GM12878 (cell line): Measurements from ENCODE around the gene PPAT. TPM values are rescaled to one million over a fixed set of nuclear protein-coding genes. Genes with fewer than 3 reads are reported as not detected.
A peak's percentile ranks its signal among the peaks of the same experiment; 100 is the strongest.

Experiments
- BHLHE40 ChIP-seq, 2 experiments: fragments of 450-650 bp in 1 of 2; IDR thresholded peaks; 2 replicates each; pipeline ENCODE4 v1.6.1; 2011 to 2017; ENCODE audit warnings: low read depth in 2 of 2, borderline replicate concordance in 1 of 2, improper control_type of control experiment in 1 of 2, low read length in 1 of 2, mild to moderate bottlenecking in 1 of 2
- CBX3 ChIP-seq: fragments of 200-600 bp; sonication (generic); IDR thresholded peaks from 2 replicates; pipeline ENCODE4 v1.6.1; 2016; ENCODE audit warnings: low read depth, borderline replicate concordance
- CREM ChIP-seq: IDR thresholded peaks from 2 replicates; pipeline ENCODE4 v1.6.1; 2014; ENCODE audit warnings: antibody characterized with exemption, low read depth
- EGR1 ChIP-seq, 2 experiments: IDR thresholded peaks; 1 replicate in 1 of 2; 2 replicates in 1 of 2; pipeline ENCODE4 v1.6.1; 2011 to 2012; ENCODE audit warnings: low read depth in 2 of 2, low read length in 2 of 2, borderline replicate concordance in 1 of 2, mild to moderate bottlenecking in 1 of 2, moderate library complexity in 1 of 2
- EP300 ChIP-seq, 2 experiments: fragments of 150-350 bp in 1 of 2; IDR thresholded peaks; 2 replicates each; pipeline ENCODE4 v1.6.1; 2011 to 2012; ENCODE audit warnings: low read depth in 2 of 2, low read length in 2 of 2, borderline replicate concordance in 1 of 2, improper control_type of control experiment in 1 of 2, inconsistent platforms in 1 of 2; ENCODE audit not compliant: control insufficient read depth in 1 of 2
- HDAC2 ChIP-seq: fragments of 200-600 bp; sonication (generic); IDR thresholded peaks from 2 replicates; pipeline ENCODE4 v1.6.1; 2017
- IKZF1 ChIP-seq: fragments of 450-650 bp; conservative IDR thresholded peaks from 2 replicates; pipeline ENCODE4 v1.6.1; 2017; ENCODE audit warnings: antibody characterized with exemption, mild to moderate bottlenecking
- IRF4 ChIP-seq: IDR thresholded peaks from 2 replicates; pipeline ENCODE4 v1.6.1; 2011; ENCODE audit warnings: low read depth, low read length
- KDM1A ChIP-seq: fragments of 200-600 bp; sonication (generic); IDR thresholded peaks from 2 replicates; pipeline ENCODE4 v1.6.1; 2016; ENCODE audit warnings: borderline replicate concordance
- MYC ChIP-seq: IDR thresholded peaks from 2 replicates; pipeline ENCODE4 v1.6.1; 2011; ENCODE audit warnings: mild to moderate bottlenecking, low read length, moderate library complexity, inconsistent platforms; ENCODE audit not compliant: insufficient read depth, insufficient replicate concordance, insufficient read length, severe bottlenecking
- NFIC ChIP-seq: IDR thresholded peaks from 2 replicates; pipeline ENCODE4 v1.6.1; 2012; ENCODE audit warnings: low read depth, mild to moderate bottlenecking, inconsistent platforms, low read length, moderate library complexity
- NR2F1 ChIP-seq: fragments of 450-650 bp; conservative IDR thresholded peaks from 2 replicates; pipeline ENCODE4 v1.6.1; 2017; ENCODE audit warnings: mild to moderate bottlenecking
- POLR2AphosphoS2 ChIP-seq: IDR thresholded peaks from 2 replicates; pipeline ENCODE4 v1.6.1; 2011; ENCODE audit warnings: low read depth, mild to moderate bottlenecking, low read length, improper control_type of control experiment, moderate library complexity
- RUNX3 ChIP-seq: IDR thresholded peaks from 2 replicates; pipeline ENCODE4 v1.6.1; 2012; ENCODE audit warnings: low read length, inconsistent platforms
- SMAD5 ChIP-seq: IDR thresholded peaks from 2 replicates; pipeline ENCODE4 v1.6.1; 2016; ENCODE audit warnings: antibody characterized with exemption, low read depth
- SP1 ChIP-seq: IDR thresholded peaks from one replicate; pipeline ENCODE4 v1.6.1; 2011; ENCODE audit warnings: low read depth, low read length
- SREBF1 ChIP-seq: IDR thresholded peaks from 2 replicates; pipeline ENCODE4 v1.6.1; 2012; ENCODE audit warnings: mild to moderate bottlenecking, low read length
- STAT1 ChIP-seq: fragments of 450-650 bp; conservative IDR thresholded peaks from 2 replicates; pipeline ENCODE4 v1.6.1; 2014; ENCODE audit warnings: antibody characterized with exemption, mild to moderate bottlenecking
- STAT3 ChIP-seq: IDR thresholded peaks from 2 replicates; pipeline ENCODE4 v1.6.1; 2011; ENCODE audit warnings: low read depth, low read length, improper control_type of control experiment
- TCF3 ChIP-seq: IDR thresholded peaks from 2 replicates; pipeline ENCODE4 v1.6.1; 2012; ENCODE audit warnings: low read depth, mild to moderate bottlenecking, low read length, borderline replicate concordance; ENCODE audit not compliant: insufficient read depth
- TCF7 ChIP-seq: IDR thresholded peaks from 2 replicates; pipeline ENCODE4 v1.6.1; 2014; ENCODE audit warnings: antibody characterized with exemption, borderline replicate concordance
- ZNF384 ChIP-seq: IDR thresholded peaks from 2 replicates; pipeline ENCODE4 v1.6.1; 2012; ENCODE audit warnings: low read depth, mild to moderate bottlenecking, low read length, improper control_type of control experiment, borderline replicate concordance
- polyA plus RNA-seq, 11 experiments: library from polyadenylated mRNA; depleted of rRNA in 4 of 11; unstranded in 6 of 11; stranded (reverse) in 5 of 11; fragments of >200 nt; fragmentation: Nextera tagmentation in 4 of 11; fragmentation: Illumina TruSeq in 1 of 11; extraction: Ambion mirVana in 4 of 11; extraction: Trizol in 1 of 11; gene quantifications; 1 replicate in 1 of 11; 2 replicates in 10 of 11; pipeline versions ENCODE4 v1.2.1 to v1.2.3, GENCODE V29; 2011 to 2016; ENCODE audit warnings: inconsistent platforms in 2 of 11, missing spikeins in 2 of 11, low read depth in 1 of 11
- total RNA-seq, 4 experiments: library from RNA; depleted of rRNA in 3 of 4; stranded (reverse); fragments of >200 nt in 3 of 4; fragmentation: Illumina TruSeq in 1 of 4; extraction: Trizol in 1 of 4; gene quantifications; 2 replicates each; pipeline versions ENCODE4 v1.2.1 to v1.2.3, GENCODE V29; 2013 to 2021
- TF ChIP-seq, protein P1 (sequence below): fragments of 450-650 bp; IDR thresholded peaks from 2 replicates; pipeline ENCODE4 v1.6.1; 2017; ENCODE audit warnings: mild to moderate bottlenecking, low read depth, inconsistent platforms; ENCODE audit not compliant: poor library complexity, severe bottlenecking
- TF ChIP-seq, protein P2 (sequence below): fragments of 450-650 bp; IDR thresholded peaks from 2 replicates; pipeline ENCODE4 v1.6.1; 2017; ENCODE audit warnings: antibody characterized with exemption, mild to moderate bottlenecking, moderate library complexity
- TF ChIP-seq, protein P3 (sequence below): IDR thresholded peaks from 2 replicates; pipeline ENCODE4 v1.6.1; 2012; ENCODE audit warnings: low read depth, low read length, improper control_type of control experiment

The PPAT gene
- total and polyA plus RNA-seq, 10 of the 15 experiments (the other 5 are each of a cell fraction or from before 2014, with no cell fraction given) = 24.9 to 50.7 (median 38.0) TPM

DNA sequence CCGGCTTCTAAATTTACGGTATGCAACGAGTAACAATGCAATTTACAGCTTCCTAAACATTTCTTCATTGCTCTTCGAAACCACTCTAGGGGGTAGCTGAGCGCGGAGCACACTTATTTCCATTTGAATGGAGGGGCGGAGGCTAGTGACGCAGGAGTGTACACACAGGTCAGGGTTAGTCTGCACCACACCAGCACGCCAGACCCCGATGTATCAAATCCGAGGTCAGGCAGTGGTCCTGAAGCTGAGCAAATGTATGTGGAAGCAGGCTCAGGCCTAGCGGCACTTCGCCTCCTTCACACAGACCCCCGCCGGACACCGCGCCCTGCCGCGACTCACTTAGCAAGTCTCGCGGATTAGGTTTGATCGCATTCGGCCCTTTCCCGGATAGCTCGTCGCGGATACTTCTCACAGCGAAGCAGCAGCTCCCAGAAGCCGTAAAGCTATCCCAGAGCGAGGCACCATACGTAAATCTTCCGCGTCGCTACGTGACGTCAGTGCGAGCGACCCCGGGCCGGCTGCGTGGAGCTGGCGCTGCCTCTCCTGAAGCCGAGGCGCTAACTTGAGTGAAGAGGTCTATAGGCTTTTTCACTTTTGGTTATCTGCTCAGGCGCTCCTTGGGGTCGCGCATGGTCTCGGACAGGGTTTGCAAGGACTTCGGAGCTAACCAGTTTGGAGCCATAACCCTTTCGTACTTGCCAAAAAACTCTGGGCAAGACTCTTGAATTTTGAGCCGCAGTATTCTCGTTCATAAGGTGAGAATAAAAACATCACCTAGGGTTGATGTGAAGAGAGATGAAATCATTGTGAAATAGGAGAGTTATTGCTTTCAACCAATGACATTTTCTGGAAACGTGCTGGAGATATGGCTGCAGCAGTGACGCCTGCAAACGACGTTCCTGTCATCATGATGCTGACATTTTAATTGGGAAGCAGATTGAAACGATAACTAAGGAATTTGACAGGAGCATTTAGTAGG is 48.1 kb downstream of the PPAT start, which contains the start of gene AASDH (continued):
- TF ChIP-seq RUNX3 (peak; percentile 55; the same call in 1 of the 2 replicates), NR2F1 (peak; percentile 90), IRF4 (peak; percentile 60; the same call in 1 of the 2 replicates), POLR2AphosphoS2 (peak; percentile 82), TCF3 (peak; percentile 46; the same call in 1 of the 2 replicates), EP300 (IDR thresholded peaks at IDR 0.05; ENCODE audit: borderline replicate concordance in 1 of 2, control insufficient read depth in 1 of 2, low read depth in 2 of 2, low read length in 2 of 2) (no peak), SP1 (peak; percentile 22), NFIC (peak; percentile 41; the same call in 1 of the 2 replicates), MYC (no peak), CBX3 (no peak), STAT3 (0 out of 2 replicates have a peak, but pooled peaks have one; percentile 43), SMAD5 (peak; percentile 89; the same call in 1 of the 2 replicates), SREBF1 (no peak), BHLHE40 (IDR thresholded peaks at IDR 0.05; ENCODE audit: borderline replicate concordance in 1 of 2, low read depth in 2 of 2, low read length in 1 of 2) (peak in 1 of 2 experiments; percentile 34; a peak in 2 of 4 replicates), ZNF384 (no peak; the same call in 1 of the 2 replicates), KDM1A (no peak), HDAC2 (no peak), CREM (peak; percentile 100), EGR1 (IDR thresholded peaks at IDR 0.05; ENCODE audit: borderline replicate concordance in 1 of 2, low read depth in 2 of 2, low read length in 2 of 2) (no peak), TCF7 (no peak), STAT1 (0 out of 2 replicates have a peak, but pooled peaks have one; percentile 60), IKZF1 (peak; percentile 78)
- TF ChIP-seq, protein P1, sequence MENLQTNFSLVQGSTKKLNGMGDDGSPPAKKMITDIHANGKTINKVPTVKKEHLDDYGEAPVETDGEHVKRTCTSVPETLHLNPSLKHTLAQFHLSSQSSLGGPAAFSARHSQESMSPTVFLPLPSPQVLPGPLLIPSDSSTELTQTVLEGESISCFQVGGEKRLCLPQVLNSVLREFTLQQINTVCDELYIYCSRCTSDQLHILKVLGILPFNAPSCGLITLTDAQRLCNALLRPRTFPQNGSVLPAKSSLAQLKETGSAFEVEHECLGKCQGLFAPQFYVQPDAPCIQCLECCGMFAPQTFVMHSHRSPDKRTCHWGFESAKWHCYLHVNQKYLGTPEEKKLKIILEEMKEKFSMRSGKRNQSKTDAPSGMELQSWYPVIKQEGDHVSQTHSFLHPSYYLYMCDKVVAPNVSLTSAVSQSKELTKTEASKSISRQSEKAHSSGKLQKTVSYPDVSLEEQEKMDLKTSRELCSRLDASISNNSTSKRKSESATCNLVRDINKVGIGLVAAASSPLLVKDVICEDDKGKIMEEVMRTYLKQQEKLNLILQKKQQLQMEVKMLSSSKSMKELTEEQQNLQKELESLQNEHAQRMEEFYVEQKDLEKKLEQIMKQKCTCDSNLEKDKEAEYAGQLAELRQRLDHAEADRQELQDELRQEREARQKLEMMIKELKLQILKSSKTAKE = no peak
- TF ChIP-seq, protein P2, sequence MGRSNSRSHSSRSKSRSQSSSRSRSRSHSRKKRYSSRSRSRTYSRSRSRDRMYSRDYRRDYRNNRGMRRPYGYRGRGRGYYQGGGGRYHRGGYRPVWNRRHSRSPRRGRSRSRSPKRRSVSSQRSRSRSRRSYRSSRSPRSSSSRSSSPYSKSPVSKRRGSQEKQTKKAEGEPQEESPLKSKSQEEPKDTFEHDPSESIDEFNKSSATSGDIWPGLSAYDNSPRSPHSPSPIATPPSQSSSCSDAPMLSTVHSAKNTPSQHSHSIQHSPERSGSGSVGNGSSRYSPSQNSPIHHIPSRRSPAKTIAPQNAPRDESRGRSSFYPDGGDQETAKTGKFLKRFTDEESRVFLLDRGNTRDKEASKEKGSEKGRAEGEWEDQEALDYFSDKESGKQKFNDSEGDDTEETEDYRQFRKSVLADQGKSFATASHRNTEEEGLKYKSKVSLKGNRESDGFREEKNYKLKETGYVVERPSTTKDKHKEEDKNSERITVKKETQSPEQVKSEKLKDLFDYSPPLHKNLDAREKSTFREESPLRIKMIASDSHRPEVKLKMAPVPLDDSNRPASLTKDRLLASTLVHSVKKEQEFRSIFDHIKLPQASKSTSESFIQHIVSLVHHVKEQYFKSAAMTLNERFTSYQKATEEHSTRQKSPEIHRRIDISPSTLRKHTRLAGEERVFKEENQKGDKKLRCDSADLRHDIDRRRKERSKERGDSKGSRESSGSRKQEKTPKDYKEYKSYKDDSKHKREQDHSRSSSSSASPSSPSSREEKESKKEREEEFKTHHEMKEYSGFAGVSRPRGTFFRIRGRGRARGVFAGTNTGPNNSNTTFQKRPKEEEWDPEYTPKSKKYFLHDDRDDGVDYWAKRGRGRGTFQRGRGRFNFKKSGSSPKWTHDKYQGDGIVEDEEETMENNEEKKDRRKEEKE = no peak
- TF ChIP-seq, protein P3, sequence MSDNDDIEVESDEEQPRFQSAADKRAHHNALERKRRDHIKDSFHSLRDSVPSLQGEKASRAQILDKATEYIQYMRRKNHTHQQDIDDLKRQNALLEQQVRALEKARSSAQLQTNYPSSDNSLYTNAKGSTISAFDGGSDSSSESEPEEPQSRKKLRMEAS = peak; percentile 92
